ENCODE data around the gene PLA2G4A. TPM values are rescaled to one million over a fixed set of nuclear protein-coding genes. Genes with fewer than 3 reads are reported as not detected.

Gene PLA2G4A
- total RNA-seq, 1 donor from 2014 or later: 0.10 TPM

DNA sequence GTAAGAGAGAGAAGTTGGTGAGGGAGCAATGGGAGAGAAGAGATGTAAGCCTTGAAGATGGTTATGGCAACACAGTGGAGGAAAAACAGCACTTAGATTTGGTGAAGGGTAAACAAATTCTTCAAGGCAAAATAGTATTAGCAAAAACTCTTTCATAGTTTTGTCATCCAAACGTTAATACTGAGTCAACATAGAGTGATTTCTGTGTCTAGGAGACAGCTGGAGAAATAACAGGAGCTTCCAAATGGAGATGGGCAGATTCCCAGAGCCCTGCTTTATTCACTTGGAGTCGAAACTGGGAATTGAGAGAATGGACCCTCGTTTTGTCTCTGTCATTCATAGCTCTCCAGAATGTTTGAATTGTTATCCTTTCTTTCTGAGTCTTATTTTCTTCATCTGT is 68.3 kb downstream of the PLA2G4A start:
- DNase-seq (ENCODE audit: low spot score): no peak
- H3K36me3 Mint-ChIP-seq (ENCODE audit: low read depth): no peaks in the 10 kb centered on the region
- H3K4me3 Mint-ChIP-seq (ENCODE audit: unreplicated experiment): no peak overlapping the region
- H3K27me3 Mint-ChIP-seq (ENCODE audit: low read depth): peaks cover 5% of the 10 kb centered on the region
- peaks cover 10% of the 10 kb centered on the region for H3K4me1 Mint-ChIP-seq (ENCODE audit: low read depth)
- H3K27ac Mint-ChIP-seq (ENCODE audit: unreplicated experiment): no peak overlapping the region
- TF ChIP-seq, protein P1, sequence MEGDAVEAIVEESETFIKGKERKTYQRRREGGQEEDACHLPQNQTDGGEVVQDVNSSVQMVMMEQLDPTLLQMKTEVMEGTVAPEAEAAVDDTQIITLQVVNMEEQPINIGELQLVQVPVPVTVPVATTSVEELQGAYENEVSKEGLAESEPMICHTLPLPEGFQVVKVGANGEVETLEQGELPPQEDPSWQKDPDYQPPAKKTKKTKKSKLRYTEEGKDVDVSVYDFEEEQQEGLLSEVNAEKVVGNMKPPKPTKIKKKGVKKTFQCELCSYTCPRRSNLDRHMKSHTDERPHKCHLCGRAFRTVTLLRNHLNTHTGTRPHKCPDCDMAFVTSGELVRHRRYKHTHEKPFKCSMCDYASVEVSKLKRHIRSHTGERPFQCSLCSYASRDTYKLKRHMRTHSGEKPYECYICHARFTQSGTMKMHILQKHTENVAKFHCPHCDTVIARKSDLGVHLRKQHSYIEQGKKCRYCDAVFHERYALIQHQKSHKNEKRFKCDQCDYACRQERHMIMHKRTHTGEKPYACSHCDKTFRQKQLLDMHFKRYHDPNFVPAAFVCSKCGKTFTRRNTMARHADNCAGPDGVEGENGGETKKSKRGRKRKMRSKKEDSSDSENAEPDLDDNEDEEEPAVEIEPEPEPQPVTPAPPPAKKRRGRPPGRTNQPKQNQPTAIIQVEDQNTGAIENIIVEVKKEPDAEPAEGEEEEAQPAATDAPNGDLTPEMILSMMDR (IDR thresholded peaks at IDR 0.05): no peak
- no peaks in the 10 kb centered on the region for H3K9me3 Mint-ChIP-seq (ENCODE audit: low read depth)

DNA sequence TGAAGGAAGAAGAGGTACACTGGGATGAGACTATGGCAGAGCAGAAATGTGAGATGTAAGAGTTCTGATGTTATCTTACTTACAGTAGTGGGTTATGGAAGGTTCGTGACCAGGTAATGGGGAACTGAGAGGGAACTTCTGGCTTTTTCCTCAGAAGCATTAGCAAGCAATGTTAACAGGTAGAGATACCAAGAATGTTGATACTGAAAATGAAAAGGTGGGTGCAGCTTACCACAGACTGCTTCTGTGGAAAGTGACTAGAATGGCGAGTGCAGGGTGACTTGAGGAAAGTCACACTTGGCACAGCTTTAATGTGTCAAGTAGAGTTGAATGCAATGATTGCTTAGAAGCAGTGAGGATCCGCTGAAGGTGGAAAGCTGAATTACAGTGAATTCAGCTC is 70.8 kb downstream of the PLA2G4A start:
- Mint-ChIP-seq H3K4me3 (ENCODE audit: unreplicated experiment) (no peak overlapping the region), H3K27ac (ENCODE audit: unreplicated experiment) (no peak overlapping the region), H3K9me3 (ENCODE audit: low read depth) (no peaks in the 10 kb centered on the region), H3K4me1 (ENCODE audit: low read depth) (peaks cover 10% of the 10 kb centered on the region), H3K27me3 (ENCODE audit: low read depth) (peaks cover 5% of the 10 kb centered on the region), H3K36me3 (ENCODE audit: low read depth) (no peaks in the 10 kb centered on the region)
- TF ChIP-seq, protein P1 (IDR thresholded peaks at IDR 0.05): no peak
- DNase-seq (ENCODE audit: low spot score): no peak

DNA sequence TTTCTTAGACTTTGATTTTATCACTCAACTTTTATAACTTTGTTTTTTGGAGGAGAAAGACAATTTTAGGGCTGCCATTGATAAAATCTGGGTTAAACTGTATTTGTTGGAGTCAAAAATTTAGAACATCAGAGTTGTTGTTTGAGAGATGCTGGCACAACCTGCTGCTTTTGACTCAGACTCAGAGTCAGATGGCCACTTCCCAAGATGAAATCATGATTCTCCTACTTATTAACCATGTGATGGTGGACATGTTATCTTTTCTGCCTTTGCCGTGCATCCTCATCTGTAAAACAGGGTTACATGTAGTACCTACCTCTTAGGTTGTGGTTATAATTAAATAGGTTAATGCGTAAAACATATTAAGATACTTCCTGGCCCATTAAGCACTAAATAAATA is 71.2 kb downstream of the PLA2G4A start:
- DNase-seq (ENCODE audit: low spot score): no peak
- no peak overlapping the region for H3K27ac Mint-ChIP-seq (ENCODE audit: unreplicated experiment)
- peaks cover 5% of the 10 kb centered on the region for H3K27me3 Mint-ChIP-seq (ENCODE audit: low read depth)
- no peaks in the 10 kb centered on the region for H3K9me3 Mint-ChIP-seq (ENCODE audit: low read depth)
- H3K4me1 Mint-ChIP-seq (ENCODE audit: low read depth): peaks cover 10% of the 10 kb centered on the region
- no peak overlapping the region for H3K4me3 Mint-ChIP-seq (ENCODE audit: unreplicated experiment)
- TF ChIP-seq, protein P1 (IDR thresholded peaks at IDR 0.05): no peak
- no peaks in the 10 kb centered on the region for H3K36me3 Mint-ChIP-seq (ENCODE audit: low read depth)

DNA sequence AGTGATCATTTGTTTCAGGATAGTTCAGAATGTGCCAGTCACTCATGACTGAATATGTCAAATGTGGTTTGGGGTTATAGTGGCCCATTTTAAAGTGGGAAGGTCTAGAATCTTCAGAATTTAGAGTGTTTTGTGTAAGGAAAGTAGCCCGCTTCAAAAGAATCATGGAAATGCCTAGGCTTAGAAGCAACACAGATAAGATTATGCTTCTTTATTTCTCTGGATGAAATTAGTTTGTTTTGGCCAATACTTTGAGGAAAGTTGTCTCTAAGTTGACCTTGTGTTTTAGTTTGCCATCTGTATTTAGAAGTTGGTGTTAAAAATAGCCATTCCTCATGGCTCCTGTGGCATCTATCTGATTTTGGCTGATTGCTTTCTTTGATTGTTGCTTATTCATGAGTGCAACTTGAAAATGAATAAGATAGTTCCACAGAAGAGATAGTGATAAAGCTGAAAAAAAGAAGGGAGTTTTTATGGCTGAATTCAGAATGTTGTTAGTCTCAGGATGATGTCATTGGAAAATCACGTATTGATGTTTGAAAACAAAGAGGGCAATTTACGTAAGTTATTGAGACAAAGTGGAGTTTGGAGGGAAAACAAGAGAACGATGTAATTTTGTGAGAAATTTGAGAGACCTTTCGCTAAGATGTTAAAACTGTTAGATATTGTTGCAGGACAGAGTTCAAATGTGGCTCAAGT is 71.9 kb downstream of the PLA2G4A start:
- H3K9me3 Mint-ChIP-seq (ENCODE audit: low read depth): no peaks in the 10 kb centered on the region
- TF ChIP-seq, protein P1 (IDR thresholded peaks at IDR 0.05): no peak

DNA sequence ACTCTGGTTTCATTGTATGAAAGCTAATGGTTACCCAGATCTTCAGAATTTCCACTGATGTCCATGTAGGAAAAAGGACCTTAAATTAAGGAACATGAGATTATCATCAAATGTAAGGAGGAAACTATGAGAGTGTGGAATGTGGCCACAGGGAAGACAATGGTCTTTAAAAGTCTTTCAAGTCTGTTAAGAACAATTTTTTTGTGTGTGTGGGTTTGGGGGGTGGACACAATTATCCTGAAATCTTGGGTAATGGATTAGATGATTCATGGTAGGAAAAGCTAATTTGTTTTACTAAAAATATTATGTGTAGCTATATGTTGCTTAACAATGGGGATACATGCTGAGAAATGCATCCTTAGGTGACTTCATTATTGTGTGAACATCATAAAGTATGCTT is 72.9 kb downstream of the PLA2G4A start:
- peaks cover 5% of the 10 kb centered on the region for H3K27me3 Mint-ChIP-seq (ENCODE audit: low read depth)
- DNase-seq (ENCODE audit: low spot score): no peak
- H3K36me3 Mint-ChIP-seq (ENCODE audit: low read depth): no peaks in the 10 kb centered on the region
- H3K4me3 Mint-ChIP-seq (ENCODE audit: unreplicated experiment): no peak overlapping the region
- peaks cover 4% of the 10 kb centered on the region for H3K4me1 Mint-ChIP-seq (ENCODE audit: low read depth)
- H3K9me3 Mint-ChIP-seq (ENCODE audit: low read depth): no peaks in the 10 kb centered on the region
- TF ChIP-seq, protein P1 (IDR thresholded peaks at IDR 0.05): no peak
- no peak overlapping the region for H3K27ac Mint-ChIP-seq (ENCODE audit: unreplicated experiment)

More for the DNA sequence above, 71.9 kb downstream of the PLA2G4A start:
- H3K4me3 Mint-ChIP-seq (ENCODE audit: unreplicated experiment): no peak overlapping the region
- H3K27me3 Mint-ChIP-seq (ENCODE audit: low read depth): peaks cover 5% of the 10 kb centered on the region
- no peak for DNase-seq (ENCODE audit: low spot score)
- H3K36me3 Mint-ChIP-seq (ENCODE audit: low read depth): no peaks in the 10 kb centered on the region
- H3K27ac Mint-ChIP-seq (ENCODE audit: unreplicated experiment): no peak overlapping the region
- peaks cover 10% of the 10 kb centered on the region for H3K4me1 Mint-ChIP-seq (ENCODE audit: low read depth)
